HepG2 (cell line): Measurements from ENCODE around the gene OSBPL10. TPM values are rescaled to one million over a fixed set of nuclear protein-coding genes. Genes with fewer than 3 reads are reported as not detected.

Experiments
- ATAC-seq: fragments of 200-7000 bp; cut with Tn5 transposase; 3 replicates; pipeline ENCODE4 v1.9.1; 2020; ENCODE audit warnings: mild to moderate bottlenecking, moderate library complexity
- BruUV-seq: library from RNA; stranded (reverse); fragments of 400-500 nt; replicated peaks from 2 replicates; lab custom pipeline; 2021; lab: Mats Ljungman, UMichigan
- CTCF ChIA-PET: fragments of 300-600 bp; formaldehyde crosslinking; extraction: SDS; loops from one replicate; lab custom pipeline; 2021; ENCODE audit warnings: low total read pairs, inconsistent platforms, low intra/inter-chr PET ratio; lab: Yijun Ruan, JAX
- POLR2A ChIA-PET: fragments of 350-600 bp; sonication (Branson Sonifier 250); formaldehyde crosslinking; loops from one replicate; lab custom pipeline; 2020; ENCODE audit warnings: antibody characterized with exemption, inconsistent platforms; lab: Yijun Ruan, JAX
- DNase-seq: peaks from one replicate; pipeline ENCODE4 v3.0.0-alpha.2; 2015; ENCODE audit warnings: low spot score
- FAIRE-seq: peaks from 3 replicates; lab custom pipeline; 2011; peaks lifted over from hg19 to GRCh38; lab: Jason Lieb, UNC
- H2AFZ ChIP-seq: one replicate; pipeline ENCODE4 v1.6.1; 2011; ENCODE audit warnings: low read length, inconsistent platforms
- H3K27ac ChIP-seq: fragments of 300-600 bp; 3 replicates; pipeline ENCODE4 v1.8.0; 2011; ENCODE audit warnings: mixed run types, mild to moderate bottlenecking, mixed read lengths, low read length, inconsistent platforms; ENCODE audit not compliant: insufficient read depth; ENCODE audit errors: extremely low read length
- H3K27me3 ChIP-seq, 2 experiments: fragments of 200-600 bp in 1 of 2; 2 replicates in 1 of 2; 3 replicates in 1 of 2; pipeline versions ENCODE4 v1.6.0 to v1.8.0; 2011; ENCODE audit warnings: low read length in 2 of 2, mild to moderate bottlenecking in 2 of 2, moderate library complexity in 2 of 2, inconsistent platforms in 1 of 2; ENCODE audit not compliant: insufficient read depth in 2 of 2, control insufficient read depth in 1 of 2
- H3K36me3 ChIP-seq, 2 experiments: fragments of 200-600 bp in 1 of 2; replicated peaks in 1 of 2; 2 replicates in 1 of 2; 3 replicates in 1 of 2; pipeline versions ENCODE4 v1.5.1 to v1.8.0; 2011; ENCODE audit warnings: low read length in 2 of 2, inconsistent platforms in 1 of 2; ENCODE audit not compliant: insufficient read depth in 2 of 2, control insufficient read depth in 1 of 2
- H3K4me1 ChIP-seq: 2 replicates; pipeline ENCODE4 v1.5.1; 2012; ENCODE audit warnings: low read length, inconsistent platforms; ENCODE audit not compliant: insufficient read depth
- H3K4me2 ChIP-seq: 2 replicates; pipeline ENCODE4 v1.6.0; 2011; ENCODE audit warnings: low read depth, low read length, inconsistent platforms
- H3K4me3 ChIP-seq, 3 experiments: fragments of 200-600 bp in 1 of 3; sonication (generic), shearing (Covaris generic) in 1 of 3; replicated peaks in 1 of 3; 2 replicates each; pipeline ENCODE4 v1.5.1; 2011 to 2016; ENCODE audit warnings: low read length in 3 of 3, inconsistent platforms in 2 of 3, low read depth in 2 of 3, mild to moderate bottlenecking in 2 of 3, control low read depth in 1 of 3, mixed read lengths in 1 of 3; ENCODE audit not compliant: insufficient read depth in 1 of 3
- H3K79me2 ChIP-seq: one replicate; pipeline ENCODE4 v1.6.1; 2011; ENCODE audit warnings: low read length, inconsistent platforms; ENCODE audit not compliant: insufficient read depth
- H3K9ac ChIP-seq: 2 replicates; pipeline ENCODE4 v1.6.0; 2011; ENCODE audit warnings: mild to moderate bottlenecking, low read depth, low read length, inconsistent platforms; ENCODE audit not compliant: insufficient read depth
- H3K9me3 ChIP-seq: 2 replicates; pipeline ENCODE4 v1.5.1; 2012; ENCODE audit warnings: mild to moderate bottlenecking, low read length
- H4K20me1 ChIP-seq: 2 replicates; pipeline ENCODE4 v1.6.0; 2011; ENCODE audit warnings: inconsistent platforms, mild to moderate bottlenecking, low read length, moderate library complexity; ENCODE audit not compliant: insufficient read depth
- HIVEP1 ChIP-seq: sonication (generic); formaldehyde crosslinking; IDR thresholded peaks from 2 replicates; pipeline ENCODE4 v1.4.0; 2020; ENCODE audit warnings: mild to moderate bottlenecking, missing genetic modification reagents
- HMGXB3 ChIP-seq: sonication (generic); formaldehyde crosslinking; IDR thresholded peaks from 2 replicates; pipeline ENCODE4 v1.4.0; 2020; ENCODE audit warnings: missing genetic modification reagents, borderline replicate concordance
- TBL1XR1 ChIP-seq: fragments of 150-350 bp; IDR thresholded peaks from 2 replicates; pipeline ENCODE4 v1.6.1; 2014; ENCODE audit warnings: borderline replicate concordance, low read length; ENCODE audit not compliant: partially characterized antibody
- WGBS: methylation state at CpG from one replicate; pipeline ENCODE4 v1.1.6; 2017; ENCODE audit warnings: low lambda C conversion rate; 5-methylcytosine and 5-hydroxymethylcytosine counted together
- in situ Hi-C: cut with HindIII; loops from 2 replicates; pipeline ENCODE4 v1.10.0; 2017; ENCODE audit warnings: low pct_unique_long_range_greater_than_20kb; ENCODE audit not compliant: extremely low pct_ligation_motif_present
- intact Hi-C: fragments of 100-400 bp; cut with micrococcal nuclease; formaldehyde crosslinking; loops from one replicate; pipeline ENCODE4 v1.10.0; 2022; ENCODE audit not compliant: unreplicated experiment
- polyA plus RNA-seq, 8 experiments: library from polyadenylated mRNA; depleted of rRNA in 3 of 8; stranded (reverse) in 7 of 8; unstranded in 1 of 8; fragments of >200 nt; fragmentation: Illumina TruSeq in 4 of 8; extraction: Trizol in 4 of 8; gene quantifications; 2 replicates each; pipeline versions ENCODE4 v1.2.1 to v1.2.3, GENCODE V29; 2011 to 2016; ENCODE audit warnings: low read depth in 4 of 8, missing spikeins in 1 of 8, mixed read lengths in 1 of 8; ENCODE audit not compliant: insufficient read depth in 1 of 8
- total RNA-seq, 5 experiments: library from RNA; depleted of rRNA; stranded (reverse); fragments of >200 nt; fragmentation: Illumina TruSeq; extraction: Trizol; gene quantifications; 2 replicates each; pipeline ENCODE4 v1.2.3, GENCODE V29; 2016; ENCODE audit warnings: low read depth in 1 of 5

The OSBPL10 gene
- total and polyA plus RNA-seq, 2 of the 13 experiments (the other 11 are each of a cell fraction or from before 2014, with no cell fraction given) = 10.3 to 28.6 TPM

- in situ Hi-C loops (no loop called here), intact Hi-C loops (no loop called here)
- no peak for FAIRE-seq
- Histone ChIP-seq H3K4me3 (no peak overlapping the region), H3K4me2 (no peak overlapping the region), H4K20me1 (no peaks in the 10 kb centered on the region), H3K27ac (no peak overlapping the region), H2AFZ (no peak overlapping the region), H3K4me1 (no peaks in the 10 kb centered on the region), H3K79me2 (no peaks in the 10 kb centered on the region), H3K9ac (no peak overlapping the region), H3K27me3 (no peaks in the 10 kb centered on the region), H3K36me3 (peaks cover 0 to 3% of the 10 kb centered on the region in 2 experiments; a peak in 1 of 5 replicates), H3K9me3 (no peaks in the 10 kb centered on the region)
- POLR2A ChIA-PET = no interaction called here
- TF ChIP-seq HIVEP1 (CRISPR knock-in tag) = no peak
- no peak for TF ChIP-seq HMGXB3 (CRISPR knock-in tag)
- TF ChIP-seq TBL1XR1 = no peak
- BruUV-seq = no TSS peak
- no peak for DNase-seq
- CTCF ChIA-PET = no interaction called here
- WGBS = 98% methylated on average over 7 of the region's 7 CpGs
- no peak for ATAC-seq
Measured at GRCh38 chr3:31755926-31756658, 225.0 kb downstream of the OSBPL10 start.
